HG03457 (cell line): ENCODE results near the gene ADAMTS16.

Source experiments
- ATAC-seq: cut with Tn5 transposase; IDR thresholded peaks from one replicate; pipeline ENCODE4 v1.9.1; 2021; ENCODE audit warnings: moderate number of reproducible peaks; ENCODE audit not compliant: unreplicated experiment

Gene ADAMTS16

DNA sequence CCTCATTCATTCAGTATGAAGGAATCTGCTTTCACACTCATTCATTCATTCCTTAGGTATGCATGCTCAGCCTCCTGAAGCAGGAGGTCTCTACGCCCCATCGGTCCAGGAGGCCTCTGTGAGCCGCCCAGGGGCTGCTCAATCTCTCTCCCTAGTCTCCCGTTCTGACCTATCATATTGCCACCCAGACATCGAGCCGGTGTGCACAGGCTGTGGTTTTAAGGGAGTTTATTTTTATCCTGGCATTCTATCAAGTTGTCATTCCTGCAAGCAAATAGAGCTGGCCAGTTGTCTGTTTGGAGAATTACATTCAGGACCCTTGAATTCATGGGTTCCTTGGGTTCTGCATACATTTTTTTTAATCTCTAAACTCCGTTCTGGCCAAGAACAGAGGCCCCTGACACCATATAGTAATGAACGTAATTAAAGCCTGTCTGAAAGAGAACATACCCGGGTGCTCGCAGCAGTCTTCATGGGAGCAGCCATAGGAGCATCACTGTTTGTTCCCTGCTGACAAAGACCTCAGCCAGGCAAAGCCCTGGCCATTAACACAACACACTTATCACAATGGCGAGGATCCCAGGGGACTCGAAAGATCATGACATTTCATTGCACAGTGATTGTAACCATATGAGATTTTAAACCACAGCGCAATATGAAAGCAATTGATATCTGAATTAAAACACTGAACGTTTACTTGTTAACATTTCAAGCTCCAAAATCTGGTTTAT lies 80.9 kb downstream of the ADAMTS16 start:
- no peak for ATAC-seq

DNA sequence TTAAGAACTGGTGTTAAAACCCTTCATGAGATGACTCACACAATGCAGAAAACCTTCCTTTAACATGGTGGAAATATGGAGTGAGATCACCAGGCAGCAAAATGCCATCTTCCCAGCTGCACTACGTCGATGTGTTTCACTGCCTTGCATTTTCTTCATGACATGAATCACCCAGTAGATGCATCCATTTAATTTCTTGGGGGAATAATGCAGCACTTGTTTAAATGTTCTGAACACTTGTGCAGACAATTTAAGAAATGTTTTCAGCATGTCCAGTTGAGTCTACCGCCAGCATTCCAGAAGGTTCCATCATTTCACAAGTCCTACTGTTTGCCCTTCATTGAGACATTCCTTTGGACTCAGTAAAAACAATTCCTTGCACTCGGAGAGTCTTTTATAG lies 81.6 kb downstream of the ADAMTS16 start:
- no peak for ATAC-seq

DNA sequence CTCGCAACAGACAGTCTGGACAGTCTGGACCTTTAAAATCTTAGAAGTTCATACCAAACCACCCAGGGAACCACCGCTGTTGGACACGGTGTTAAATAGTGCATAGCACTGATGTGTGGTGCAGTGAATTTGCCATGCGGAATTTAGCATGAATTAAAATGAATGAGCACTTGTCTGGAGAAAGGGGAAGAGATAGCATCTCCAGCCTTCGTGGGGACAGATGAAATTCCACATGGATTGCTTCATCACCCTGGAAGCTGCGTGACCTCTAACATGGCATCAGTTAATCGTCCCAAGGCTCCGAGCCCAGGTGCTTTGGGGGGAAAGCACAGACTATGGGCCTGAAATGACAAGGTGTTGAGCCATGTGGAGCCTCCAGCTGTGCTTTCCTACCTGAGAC lies 91.4 kb downstream of the ADAMTS16 start:
- ATAC-seq = no peak

DNA sequence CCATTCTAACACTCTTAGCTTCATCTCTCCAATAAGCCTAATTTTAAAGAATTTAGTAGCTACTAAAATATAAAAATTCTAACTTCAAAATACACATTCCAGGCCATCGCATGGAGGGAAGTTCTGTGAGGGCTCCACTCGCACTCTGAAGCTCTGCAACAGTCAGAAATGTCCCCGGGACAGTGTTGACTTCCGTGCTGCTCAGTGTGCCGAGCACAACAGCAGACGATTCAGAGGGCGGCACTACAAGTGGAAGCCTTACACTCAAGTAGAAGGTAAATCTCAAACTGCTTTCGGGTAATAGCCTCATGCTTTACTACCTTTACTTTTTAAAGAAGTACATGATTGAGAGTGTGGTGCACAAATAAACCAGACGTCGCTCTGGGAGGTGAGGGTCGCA lies 94.8 kb downstream of the ADAMTS16 start:
- ATAC-seq = no peak

DNA sequence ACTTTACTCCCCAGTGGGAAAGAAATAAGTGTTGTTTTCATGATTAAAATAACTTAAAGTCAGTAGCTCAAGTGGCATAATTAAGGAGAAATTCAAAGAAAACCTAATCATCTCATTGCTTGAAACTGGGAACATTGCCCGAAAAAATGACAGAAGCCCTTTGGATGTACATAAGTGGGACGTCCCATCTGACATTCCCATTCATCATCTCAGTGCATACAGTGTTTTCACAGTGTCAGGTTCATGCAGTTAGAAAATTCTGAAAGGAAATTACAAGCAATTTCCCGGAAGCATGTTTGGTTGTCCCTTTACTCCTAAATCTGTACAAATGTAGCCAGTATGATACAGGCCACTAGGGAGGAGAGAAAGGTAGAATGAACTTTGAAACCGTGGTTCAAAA lies 95.6 kb downstream of the ADAMTS16 start:
- no peak for ATAC-seq

DNA sequence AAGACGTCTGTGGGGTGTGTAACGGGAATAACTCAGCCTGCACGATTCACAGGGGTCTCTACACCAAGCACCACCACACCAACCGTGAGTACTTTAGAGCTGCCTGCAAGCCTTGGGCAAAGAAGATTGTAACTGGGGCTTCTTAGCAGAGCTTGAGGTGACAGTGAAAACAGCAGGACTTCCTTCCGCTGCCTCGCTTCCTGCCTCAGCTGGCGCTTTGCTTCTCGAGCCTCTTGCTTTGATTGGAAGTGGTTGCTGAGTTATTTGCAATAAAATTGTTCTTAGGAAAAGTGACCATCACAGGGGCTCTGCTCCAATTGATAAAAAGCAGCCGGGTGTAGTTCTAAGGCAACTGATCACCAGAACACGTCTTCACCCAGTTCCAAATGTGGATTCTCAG lies 99.1 kb downstream of the ADAMTS16 start:
- no peak for ATAC-seq

DNA sequence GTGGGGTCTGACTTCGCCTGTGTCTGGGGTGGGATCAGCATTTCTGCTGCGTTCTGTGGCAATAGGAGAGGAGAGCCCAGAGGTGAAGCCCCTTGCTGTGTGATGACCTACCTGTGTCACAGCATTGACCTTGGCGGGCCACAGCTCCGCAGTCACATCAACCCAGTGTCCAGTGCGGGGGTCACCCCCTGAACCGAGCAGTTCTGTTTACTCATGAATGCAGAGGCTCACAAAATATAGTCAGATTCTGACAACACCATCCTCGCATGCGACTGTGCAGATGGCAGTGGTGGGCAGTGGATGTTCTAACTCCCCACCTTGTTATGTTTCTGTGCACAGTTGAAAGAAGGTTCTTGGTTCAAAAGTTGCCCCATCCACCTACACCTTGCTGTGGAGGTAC lies 100.1 kb downstream of the ADAMTS16 start:
- no peak for ATAC-seq

DNA sequence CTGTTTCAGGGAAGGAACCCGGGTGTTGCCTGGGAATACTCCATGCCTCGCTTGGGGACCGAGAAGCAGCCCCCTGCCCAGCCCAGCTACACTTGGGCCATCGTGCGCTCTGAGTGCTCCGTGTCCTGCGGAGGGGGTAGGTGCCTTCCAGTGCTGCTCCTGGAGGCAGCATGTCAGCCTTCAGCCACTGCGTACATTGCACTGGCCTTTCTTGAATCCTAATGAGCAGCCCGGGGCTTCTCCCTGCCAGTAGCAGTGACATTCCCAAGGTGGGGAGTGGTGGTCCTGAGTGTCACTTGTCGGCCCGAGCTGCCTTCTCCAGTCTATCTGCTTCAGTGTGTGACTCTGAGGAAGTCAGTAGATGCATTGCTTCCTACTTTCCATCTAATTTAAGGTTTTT lies 101.9 kb downstream of the ADAMTS16 start:
- ATAC-seq = no peak

DNA sequence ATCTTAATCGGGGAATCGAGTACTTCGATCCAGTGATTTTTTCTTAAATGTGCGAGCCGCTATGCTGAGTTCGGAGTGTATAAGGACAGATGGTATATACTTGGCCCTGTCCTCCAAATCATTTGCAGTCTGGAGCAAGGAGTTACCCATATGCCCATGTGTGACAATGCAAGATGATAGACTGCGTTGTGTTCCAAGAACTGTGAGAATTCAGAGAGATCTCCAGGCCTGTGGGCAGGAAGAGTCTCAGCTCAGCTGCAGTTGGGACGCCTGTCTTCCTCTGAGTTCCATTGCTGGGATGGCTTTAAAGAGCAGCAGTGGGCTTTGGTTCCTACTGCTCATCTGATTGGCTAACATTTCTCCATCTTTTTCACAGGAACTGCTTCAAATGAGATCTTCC lies 106.6 kb downstream of the ADAMTS16 start:
- ATAC-seq = no peak

DNA sequence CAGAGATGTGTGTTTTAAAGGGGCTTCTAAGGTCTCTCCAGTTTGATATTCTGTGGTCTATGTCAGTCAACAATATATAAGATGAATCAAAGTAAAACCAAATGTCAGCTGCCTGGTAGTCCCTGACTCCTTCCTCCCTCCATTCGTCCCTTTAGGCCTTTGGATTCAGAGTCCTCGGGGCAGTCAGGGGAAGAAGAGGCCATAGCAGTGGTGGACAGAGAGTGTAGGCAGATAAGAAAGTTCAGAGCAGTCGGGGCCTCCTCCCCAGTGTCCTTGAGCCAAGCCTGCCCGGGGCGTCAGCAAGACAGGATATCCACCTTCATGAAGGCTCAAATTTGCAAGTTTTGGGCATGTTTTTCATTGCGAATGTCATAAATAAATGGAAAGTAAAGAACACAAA lies 110.6 kb downstream of the ADAMTS16 start:
- ATAC-seq = no peak

DNA sequence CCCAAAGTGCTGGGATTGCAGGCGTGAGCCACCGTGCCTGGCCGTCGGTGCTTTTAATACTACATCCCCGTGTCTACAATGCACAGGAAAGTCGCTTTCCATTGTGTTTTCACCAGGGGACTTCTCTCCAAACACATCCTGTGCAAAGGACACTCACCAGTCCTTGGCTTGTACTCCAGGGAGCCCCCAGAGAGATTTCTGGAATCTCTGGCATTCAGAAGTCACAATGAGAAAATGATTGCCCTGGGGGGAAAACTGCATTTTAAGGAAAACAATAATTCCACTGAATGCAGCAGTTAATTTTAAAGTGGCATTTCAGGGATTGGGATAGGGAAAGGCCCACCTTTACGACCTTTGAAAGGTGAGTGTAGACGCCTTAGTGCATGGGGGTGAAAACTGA lies 112.0 kb downstream of the ADAMTS16 start:
- ATAC-seq = no peak

DNA sequence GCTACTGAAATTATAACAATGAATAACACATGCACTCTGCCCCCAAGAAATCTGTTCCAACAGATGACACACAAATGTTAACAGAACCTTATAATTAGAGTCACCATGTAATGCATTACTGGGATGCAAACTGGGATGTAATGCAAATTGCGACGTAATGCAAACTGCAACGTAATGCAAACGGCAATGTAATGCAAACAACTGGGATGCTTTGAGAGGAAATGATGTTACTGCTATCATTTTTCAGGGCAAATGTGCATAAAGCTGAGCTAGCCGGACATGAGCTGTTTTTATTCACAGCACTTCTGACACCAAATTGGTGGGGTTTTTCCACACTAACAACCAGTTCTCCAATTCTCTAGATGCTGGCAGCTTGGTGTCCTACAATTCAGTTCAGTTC lies 117.2 kb downstream of the ADAMTS16 start:
- ATAC-seq = no peak

DNA sequence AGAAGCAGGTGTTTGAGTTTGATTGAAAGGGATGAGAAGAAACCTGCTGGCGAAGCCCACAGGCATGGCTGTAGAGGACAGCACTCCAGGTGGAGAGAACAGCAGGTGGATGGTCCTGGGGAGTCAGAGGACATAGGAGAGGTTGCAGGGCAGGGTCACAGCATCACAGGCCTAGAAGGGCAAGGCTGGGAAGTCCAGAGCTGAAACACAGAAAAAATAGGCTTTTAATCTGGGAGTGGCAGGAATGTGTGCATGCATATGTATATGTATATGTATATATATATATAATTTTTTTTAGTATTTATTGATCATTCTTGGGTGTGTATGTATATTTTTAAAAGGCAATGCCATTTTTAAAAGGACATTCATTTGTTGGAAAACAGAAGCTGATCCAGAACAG lies 118.4 kb downstream of the ADAMTS16 start:
- no peak for ATAC-seq

DNA sequence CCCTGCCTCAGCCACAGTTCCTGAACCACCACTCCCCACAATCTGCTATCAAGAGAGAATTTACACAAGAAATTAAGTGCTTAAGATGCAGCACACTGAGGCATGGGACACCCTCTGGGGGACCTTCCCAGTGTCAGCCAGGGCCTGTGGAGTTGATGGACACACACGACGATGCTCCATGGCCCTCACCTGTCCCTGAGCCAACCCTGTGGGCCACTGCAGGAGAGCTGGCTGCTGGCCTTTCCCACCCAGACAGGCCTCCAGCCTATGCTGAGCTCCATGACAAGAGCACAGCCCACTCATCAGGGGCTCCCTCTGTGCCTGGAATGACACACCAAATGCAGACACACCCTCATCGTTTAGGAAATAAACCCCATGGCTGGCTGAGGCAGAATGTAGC lies 124.6 kb downstream of the ADAMTS16 start:
- no peak for ATAC-seq

DNA sequence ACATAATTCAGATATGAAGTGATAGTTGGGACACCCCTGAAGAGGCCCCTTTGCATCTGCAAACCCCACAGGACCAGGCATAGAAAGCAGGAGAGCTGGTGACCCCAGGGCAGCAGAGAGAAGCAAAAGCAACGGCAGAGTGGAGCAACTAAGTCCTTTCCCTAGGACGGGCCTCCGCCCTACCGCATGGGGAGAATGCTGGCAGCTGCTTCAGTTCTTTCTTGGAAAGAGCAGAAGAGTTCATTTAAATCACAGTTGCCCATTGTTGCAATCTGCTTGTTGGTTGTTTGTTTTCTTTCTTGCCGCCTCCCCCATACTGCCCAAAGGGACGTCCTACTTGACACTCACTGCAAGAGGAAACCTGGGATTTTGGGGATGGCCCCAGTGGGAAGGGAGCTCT lies 126.2 kb downstream of the ADAMTS16 start:
- no peak for ATAC-seq

DNA sequence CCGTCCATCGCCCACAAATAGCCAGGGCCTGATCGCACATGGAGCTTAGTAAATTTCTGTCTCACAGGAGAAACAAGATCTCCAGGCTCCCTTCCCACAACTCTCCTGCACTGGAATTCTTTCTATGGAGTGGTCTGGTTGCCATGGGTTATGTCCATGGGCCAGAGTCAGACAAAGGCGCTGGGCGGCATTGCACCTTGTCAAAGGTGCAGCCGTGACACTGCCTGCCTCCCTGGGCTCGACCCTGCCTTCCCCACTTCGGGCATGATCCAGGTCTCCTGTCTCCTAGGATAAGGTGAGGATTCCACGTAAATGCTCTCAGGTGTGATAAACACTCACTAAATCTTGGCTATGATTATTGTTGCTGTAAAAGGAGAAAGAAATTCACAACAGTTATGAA lies 130.0 kb downstream of the ADAMTS16 start:
- ATAC-seq = no peak

DNA sequence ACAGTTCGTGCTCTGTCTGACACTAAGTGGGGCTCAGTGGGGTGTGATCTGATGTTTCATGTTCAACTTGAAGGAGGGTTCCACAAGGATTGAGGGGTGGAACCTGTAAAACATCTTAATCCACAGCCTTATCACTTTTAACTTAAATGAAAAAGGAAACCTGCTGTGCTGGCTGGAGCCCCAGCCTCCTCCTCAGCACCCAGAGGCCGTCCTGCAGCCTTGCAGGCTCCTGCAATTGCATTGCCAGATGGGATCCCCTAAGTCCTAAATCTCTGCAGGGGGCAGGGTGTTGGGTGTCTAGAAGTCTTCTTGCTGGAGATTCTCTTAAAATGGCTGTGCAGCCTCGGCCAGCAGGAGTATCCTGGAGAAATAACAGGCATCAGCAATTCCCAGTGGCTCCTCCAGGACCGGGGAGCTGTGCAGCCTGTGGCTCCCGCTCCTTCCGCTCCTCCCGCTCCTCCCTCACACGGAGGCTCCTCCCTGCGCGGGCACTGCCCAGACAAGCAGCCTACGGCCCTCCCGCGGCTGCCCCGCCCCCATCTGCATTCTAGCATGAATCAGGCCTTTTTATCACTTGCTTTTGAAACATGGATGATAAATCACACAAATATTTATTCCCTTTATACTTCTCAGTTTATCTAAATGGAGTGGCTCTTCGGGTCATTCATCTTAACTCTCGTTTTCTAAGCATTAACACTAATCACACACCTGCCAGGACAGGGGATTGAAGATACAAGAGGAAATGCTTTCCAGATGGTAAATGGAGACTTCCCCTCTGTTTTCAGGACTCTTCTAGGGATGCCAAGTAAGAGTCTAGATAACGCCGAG lies 131.0 kb downstream of the ADAMTS16 start:
- no peak for ATAC-seq

DNA sequence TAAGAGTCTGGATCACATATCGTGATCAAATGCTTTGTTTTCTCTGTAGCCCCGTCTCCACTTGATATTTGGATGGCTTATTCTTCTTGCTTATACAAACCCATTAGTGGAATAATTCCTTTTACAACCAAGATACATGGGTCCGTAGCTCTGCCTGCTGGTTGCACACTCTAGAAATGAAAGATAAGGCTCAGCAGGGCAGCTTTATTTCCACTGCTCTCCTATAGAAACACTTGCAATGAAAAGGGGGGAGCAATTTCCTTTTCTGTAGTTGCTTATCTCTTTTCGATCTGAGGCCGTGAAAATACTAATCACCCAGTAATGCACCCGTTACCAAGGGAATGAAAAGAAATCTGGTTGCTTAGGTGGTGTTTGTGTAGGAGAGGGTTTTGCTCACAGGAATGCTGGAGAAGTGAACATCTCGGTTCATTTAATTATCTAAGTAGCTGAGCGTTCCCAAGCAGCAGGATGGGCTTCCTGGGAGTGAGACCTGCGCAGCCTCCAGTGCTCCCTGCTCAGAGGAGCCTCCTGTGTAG lies 131.7 kb downstream of the ADAMTS16 start:
- no peak for ATAC-seq

DNA sequence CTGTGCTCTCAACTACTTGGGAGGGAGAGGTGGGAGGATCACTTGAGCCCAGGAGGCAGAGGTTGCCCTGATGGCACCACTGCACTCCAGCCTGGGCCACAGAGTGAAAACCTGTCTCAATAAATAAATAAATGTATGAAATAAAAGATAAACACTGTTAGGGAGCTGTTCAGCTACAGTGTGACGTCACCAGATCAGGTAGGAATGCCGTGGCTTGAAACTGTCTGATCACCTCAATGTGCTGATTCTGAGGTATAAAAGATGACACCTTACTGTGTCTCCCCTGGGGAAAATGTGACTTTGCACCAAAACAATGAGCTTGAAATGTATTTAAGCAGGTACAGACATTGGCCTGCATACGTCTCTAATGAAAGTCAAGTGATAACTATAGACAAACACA lies 133.3 kb downstream of the ADAMTS16 start:
- no peak for ATAC-seq

DNA sequence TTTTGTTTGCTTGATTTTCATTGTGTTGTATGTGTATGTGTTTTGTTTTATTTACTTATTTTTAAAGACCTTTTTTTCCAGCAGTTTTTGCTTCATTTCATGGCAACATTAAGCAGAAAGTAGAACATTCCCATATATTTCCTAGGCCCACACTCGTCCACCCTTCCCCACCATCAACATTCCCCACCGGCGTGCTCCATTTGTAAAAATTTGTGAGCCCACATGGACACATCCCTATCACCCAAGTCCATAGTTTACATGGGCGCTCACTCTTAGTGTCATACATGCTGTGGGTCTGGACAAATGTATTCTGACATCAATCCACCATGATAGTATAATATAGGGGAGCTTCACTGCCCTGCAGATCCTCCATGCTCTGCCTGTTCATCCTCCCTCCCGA lies 133.8 kb downstream of the ADAMTS16 start:
- no peak for ATAC-seq

DNA sequence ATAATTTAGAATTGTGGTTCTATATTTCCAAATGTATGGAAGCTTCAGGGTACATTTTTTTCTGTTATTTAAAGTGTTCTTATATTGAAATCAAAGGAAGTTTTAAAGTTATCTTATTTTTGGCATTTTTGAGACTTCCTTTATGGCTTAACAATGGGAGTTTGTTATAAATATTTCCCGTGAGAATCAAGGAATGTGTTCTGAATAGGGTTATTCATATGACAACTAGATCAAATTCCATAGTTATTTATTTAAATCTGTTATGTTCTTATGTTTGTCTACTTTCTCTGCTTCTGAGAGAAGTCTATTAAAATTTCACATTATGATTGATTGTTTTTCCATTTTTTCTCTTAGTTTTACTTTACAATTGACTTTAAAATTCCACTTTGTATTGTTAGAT lies 135.1 kb downstream of the ADAMTS16 start:
- no peak for ATAC-seq

DNA sequence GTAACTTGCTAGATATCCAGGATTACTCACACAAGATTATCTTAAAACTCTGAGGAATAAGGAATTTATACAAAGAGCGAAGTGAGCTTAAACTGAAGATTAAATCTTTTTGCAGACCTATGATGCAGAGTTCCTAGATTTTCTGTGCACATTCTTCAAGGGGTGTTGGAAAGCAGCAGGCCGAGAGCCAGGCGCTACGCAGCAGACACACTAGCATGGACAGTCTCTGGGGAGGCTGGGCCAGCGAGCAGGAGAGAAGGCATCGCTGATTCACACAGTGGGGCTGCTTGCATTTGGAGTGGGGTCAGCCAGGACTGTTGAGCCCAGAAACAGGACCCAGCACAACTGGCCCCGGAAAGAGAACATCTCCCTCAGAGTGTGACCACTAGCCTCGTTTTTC lies 136.3 kb downstream of the ADAMTS16 start:
- ATAC-seq = no peak
